Measurements from ENCODE around the gene SOX12. TPM values are rescaled to one million over a fixed set of nuclear protein-coding genes. Genes with fewer than 3 reads are reported as not detected.

SOX12 gene
- total RNA-seq, 1 donor from 2014 or later, result 43.4 TPM

GRCh38 chr20:289693-290083, 35.7 kb upstream of the SOX12 start:
- Histone ChIP-seq H3K4me1 (ENCODE audit: insufficient read depth, low read length) (peaks cover 20% of the 10 kb centered on the region), H3K27me3 (ENCODE audit: insufficient read depth, low read length) (no peaks in the 10 kb centered on the region), H3K36me3 (ENCODE audit: insufficient read depth, low read length) (no peaks in the 10 kb centered on the region), H3K4me3 (ENCODE audit: insufficient read depth, low read depth, low read length) (peak overlapping the region; percentile 85), H3K9ac (ENCODE audit: low read length) (peak overlapping the region; percentile 85), H3K27ac (ENCODE audit: low read depth, low read length) (peak overlapping the region; percentile 81), H2AFZ (ENCODE audit: low read depth, low read length) (peak overlapping the region; percentile 91), H3K4me2 (ENCODE audit: low read length) (peak overlapping the region; percentile 93), H4K20me1 (ENCODE audit: insufficient read depth, low read length) (no peaks in the 10 kb centered on the region), H3K79me2 (ENCODE audit: insufficient read depth, low read length) (peaks cover 10% of the 10 kb centered on the region), H3K9me3 (ENCODE audit: insufficient read depth, low read depth, low read length) (no peaks in the 10 kb centered on the region)
- Mint-ChIP-seq H3K36me3 (ENCODE audit: low read depth, unreplicated experiment) (no peaks in the 10 kb centered on the region), H3K9me3 (ENCODE audit: unreplicated experiment) (no peaks in the 10 kb centered on the region), H3K4me1 (ENCODE audit: low read depth, unreplicated experiment) (peaks cover 2% of the 10 kb centered on the region), H3K27me3 (ENCODE audit: low read depth, unreplicated experiment) (no peaks in the 10 kb centered on the region), H3K27ac (ENCODE audit: unreplicated experiment) (peak overlapping the region; percentile 88), H3K4me3 (ENCODE audit: unreplicated experiment) (no peak overlapping the region)
- FAIRE-seq (no peak), DNase-seq (ENCODE audit: low read depth) (no peak)
- TF ChIP-seq EZH2 (IDR thresholded peaks at IDR 0.05; ENCODE audit: insufficient read depth, low read length) (no peak), CTCF (IDR thresholded peaks at IDR 0.05; ENCODE audit: insufficient read depth, low read depth, low read length) (no peak)

- Mint-ChIP-seq H3K4me1 (ENCODE audit: low read depth, unreplicated experiment) (peaks cover 2% of the 10 kb centered on the region), H3K36me3 (ENCODE audit: low read depth, unreplicated experiment) (no peaks in the 10 kb centered on the region), H3K27ac (ENCODE audit: unreplicated experiment) (peak within 1 kb of the TSS; percentile 88), H3K9me3 (ENCODE audit: unreplicated experiment) (no peaks in the 10 kb centered on the region), H3K27me3 (ENCODE audit: low read depth, unreplicated experiment) (no peaks in the 10 kb centered on the region), H3K4me3 (ENCODE audit: unreplicated experiment) (no peak within 1 kb of the TSS)
- peaks cover 10% of the 10 kb centered on the region for H3K79me2 ChIP-seq (ENCODE audit: insufficient read depth, low read length)
- no peaks in the 10 kb centered on the region for H3K9me3 ChIP-seq (ENCODE audit: insufficient read depth, low read depth, low read length)
- TF ChIP-seq EZH2 (IDR thresholded peaks at IDR 0.05; ENCODE audit: insufficient read depth, low read length) (no peak), CTCF (IDR thresholded peaks at IDR 0.05; ENCODE audit: insufficient read depth, low read depth, low read length) (peak; percentile 36)
- FAIRE-seq (no peak), DNase-seq (ENCODE audit: low read depth) (peak; percentile 80)
- no peaks in the 10 kb centered on the region for H4K20me1 ChIP-seq (ENCODE audit: insufficient read depth, low read length)
- peak within 1 kb of the TSS; percentile 81 for H3K27ac ChIP-seq (ENCODE audit: low read depth, low read length)
- no peaks in the 10 kb centered on the region for H3K36me3 ChIP-seq (ENCODE audit: insufficient read depth, low read length)
- peak within 1 kb of the TSS; percentile 85 for H3K9ac ChIP-seq (ENCODE audit: low read length)
- H2AFZ ChIP-seq (ENCODE audit: low read depth, low read length), result peak within 1 kb of the TSS; percentile 91
- H3K4me2 ChIP-seq (ENCODE audit: low read length), result peak within 1 kb of the TSS; percentile 93
- H3K27me3 ChIP-seq (ENCODE audit: insufficient read depth, low read length), result no peaks in the 10 kb centered on the region
- peak within 1 kb of the TSS; percentile 85 for H3K4me3 ChIP-seq (ENCODE audit: insufficient read depth, low read depth, low read length)
- peaks cover 20% of the 10 kb centered on the region for H3K4me1 ChIP-seq (ENCODE audit: insufficient read depth, low read length)
Measured at GRCh38 chr20:290084-290831, 35.1 kb upstream of the SOX12 start, which contains the start of gene C20orf96. TSS of gene C20orf96 (minus strand) at chr20:290750. CDS start at chr20:290610, 140 bp downstream.

GRCh38 chr20:294602-295001, 30.8 kb upstream of the SOX12 start:
- no peaks in the 10 kb centered on the region for H3K27me3 Mint-ChIP-seq (ENCODE audit: low read depth, unreplicated experiment)
- H3K27ac Mint-ChIP-seq (ENCODE audit: unreplicated experiment), result no peak overlapping the region
- DNase-seq (ENCODE audit: low read depth) (no peak), FAIRE-seq (no peak)
- no peak overlapping the region for H3K4me2 ChIP-seq (ENCODE audit: low read length)
- H3K4me1 Mint-ChIP-seq (ENCODE audit: low read depth, unreplicated experiment), result peaks cover 4% of the 10 kb centered on the region
- H3K4me1 ChIP-seq (ENCODE audit: insufficient read depth, low read length), result peaks cover 24% of the 10 kb centered on the region
- peaks cover 15% of the 10 kb centered on the region for H4K20me1 ChIP-seq (ENCODE audit: insufficient read depth, low read length)
- H3K36me3 Mint-ChIP-seq (ENCODE audit: low read depth, unreplicated experiment), result no peaks in the 10 kb centered on the region
- H3K9ac ChIP-seq (ENCODE audit: low read length), result no peak overlapping the region
- H3K9me3 Mint-ChIP-seq (ENCODE audit: unreplicated experiment), result no peaks in the 10 kb centered on the region
- TF ChIP-seq CTCF (IDR thresholded peaks at IDR 0.05; ENCODE audit: insufficient read depth, low read depth, low read length) (no peak), EZH2 (IDR thresholded peaks at IDR 0.05; ENCODE audit: insufficient read depth, low read length) (no peak)
- peaks cover 34% of the 10 kb centered on the region for H3K79me2 ChIP-seq (ENCODE audit: insufficient read depth, low read length)
- H3K36me3 ChIP-seq (ENCODE audit: insufficient read depth, low read length), result no peaks in the 10 kb centered on the region
- no peak overlapping the region for H3K27ac ChIP-seq (ENCODE audit: low read depth, low read length)
- H3K4me3 Mint-ChIP-seq (ENCODE audit: unreplicated experiment), result no peak overlapping the region
- H3K9me3 ChIP-seq (ENCODE audit: insufficient read depth, low read depth, low read length), result no peaks in the 10 kb centered on the region
- no peaks in the 10 kb centered on the region for H3K27me3 ChIP-seq (ENCODE audit: insufficient read depth, low read length)
- no peak overlapping the region for H2AFZ ChIP-seq (ENCODE audit: low read depth, low read length)
- H3K4me3 ChIP-seq (ENCODE audit: insufficient read depth, low read depth, low read length), result no peak overlapping the region

Data from astrocyte (in vitro differentiated cells and primary cell).